ENCODE results near the gene SERPINA3.

- TF ChIP-seq EZH2 (IDR thresholded peaks at IDR 0.05; ENCODE audit: insufficient read depth, poor library complexity, severe bottlenecking) = no peak
- no peak for TF ChIP-seq EZH2phosphoT487 (IDR thresholded peaks at IDR 0.05; ENCODE audit: insufficient read depth, low read depth)
These were observed 38.2 kb downstream of the SERPINA3 start for GRCh38 chr14:94650444-94650775.
